ENCODE measurements around the gene USP3.

The USP3 gene

GRCh38 chr15:63504247-63504978 is at the start of gene USP3:
Gene USP3, plus strand, starts transcription at chr15:63504593. Its CDS starts 147 bp downstream, at chr15:63504740.
- Mint-ChIP-seq H3K36me3 (ENCODE audit: low read depth) (peaks cover 13% of the 10 kb centered on the region), H3K4me1 (ENCODE audit: low read depth) (peaks cover 65% of the 10 kb centered on the region), H3K27ac (no peak within 1 kb of the TSS), H3K9me3 (no peaks in the 10 kb centered on the region), H3K27me3 (no peaks in the 10 kb centered on the region), H3K4me3 (peak within 1 kb of the TSS; percentile 88)
- intact Hi-C loops (cut with micrococcal nuclease): loop anchor here (1.0 to 10.0 kb wide), 3 partner anchors 17 to 220 kb away; no protein-coding TSS in a partner anchor

- H3K4me1 Mint-ChIP-seq (ENCODE audit: low read depth): peaks cover 39% of the 10 kb centered on the region
- peaks cover 7% of the 10 kb centered on the region for H3K9me3 Mint-ChIP-seq
- H3K36me3 Mint-ChIP-seq (ENCODE audit: low read depth): no peaks in the 10 kb centered on the region
- H3K27ac Mint-ChIP-seq: peak overlapping the region; percentile 75
- H3K4me3 Mint-ChIP-seq: no peak overlapping the region
- intact Hi-C loops (cut with micrococcal nuclease): no loop called here
- H3K27me3 Mint-ChIP-seq: no peaks in the 10 kb centered on the region
These were observed 48.1 kb upstream of the USP3 start for GRCh38 chr15:63456258-63456657.

- H3K4me3 Mint-ChIP-seq: no peak overlapping the region
- H3K9me3 Mint-ChIP-seq: peaks cover 7% of the 10 kb centered on the region
- H3K27ac Mint-ChIP-seq: peak overlapping the region; percentile 47
- peaks cover 47% of the 10 kb centered on the region for H3K4me1 Mint-ChIP-seq (ENCODE audit: low read depth)
- H3K27me3 Mint-ChIP-seq: no peaks in the 10 kb centered on the region
- no peaks in the 10 kb centered on the region for H3K36me3 Mint-ChIP-seq (ENCODE audit: low read depth)
- intact Hi-C loops (cut with micrococcal nuclease): no loop called here
These were observed 47.0 kb upstream of the USP3 start for GRCh38 chr15:63457379-63457778.

GRCh38 chr15:63458026-63458425 is 46.4 kb upstream of the USP3 start:
- Mint-ChIP-seq H3K27ac (peak overlapping the region; percentile 47), H3K9me3 (peaks cover 7% of the 10 kb centered on the region), H3K4me1 (ENCODE audit: low read depth) (peaks cover 47% of the 10 kb centered on the region), H3K4me3 (no peak overlapping the region), H3K36me3 (ENCODE audit: low read depth) (no peaks in the 10 kb centered on the region), H3K27me3 (no peaks in the 10 kb centered on the region)
- intact Hi-C loops (cut with micrococcal nuclease): no loop called here

GRCh38 chr15:63458794-63459395 is 45.5 kb upstream of the USP3 start:
- peaks cover 47% of the 10 kb centered on the region for H3K4me1 Mint-ChIP-seq (ENCODE audit: low read depth)
- no peak overlapping the region for H3K4me3 Mint-ChIP-seq
- H3K36me3 Mint-ChIP-seq (ENCODE audit: low read depth): no peaks in the 10 kb centered on the region
- H3K27ac Mint-ChIP-seq: peak overlapping the region; percentile 47
- H3K27me3 Mint-ChIP-seq: no peaks in the 10 kb centered on the region
- intact Hi-C loops (cut with micrococcal nuclease): no loop called here
- H3K9me3 Mint-ChIP-seq: peaks cover 7% of the 10 kb centered on the region

GRCh38 chr15:63460210-63461155 is 43.9 kb upstream of the USP3 start:
- Mint-ChIP-seq H3K36me3 (ENCODE audit: low read depth) (no peaks in the 10 kb centered on the region), H3K4me3 (no peak overlapping the region), H3K27ac (peak overlapping the region; percentile 66), H3K4me1 (ENCODE audit: low read depth) (peaks cover 47% of the 10 kb centered on the region), H3K27me3 (no peaks in the 10 kb centered on the region), H3K9me3 (peaks cover 7% of the 10 kb centered on the region)
- intact Hi-C loops (cut with micrococcal nuclease): loop anchor here (10.0 kb wide), 1 partner anchor 176 kb away; no protein-coding TSS in a partner anchor

GRCh38 chr15:63461230-63461985 is 43.0 kb upstream of the USP3 start:
- H3K27ac Mint-ChIP-seq: peak overlapping the region; percentile 66
- H3K4me3 Mint-ChIP-seq: no peak overlapping the region
- no peaks in the 10 kb centered on the region for H3K36me3 Mint-ChIP-seq (ENCODE audit: low read depth)
- H3K4me1 Mint-ChIP-seq (ENCODE audit: low read depth): peaks cover 41% of the 10 kb centered on the region
- intact Hi-C loops (cut with micrococcal nuclease): loop anchor here (10.0 kb wide), 1 partner anchor 177 kb away; no protein-coding TSS in a partner anchor
- peaks cover 7% of the 10 kb centered on the region for H3K9me3 Mint-ChIP-seq
- no peaks in the 10 kb centered on the region for H3K27me3 Mint-ChIP-seq

- intact Hi-C loops (cut with micrococcal nuclease): loop anchor here (10.0 kb wide), 1 partner anchor 177 kb away; no protein-coding TSS in a partner anchor
- Mint-ChIP-seq H3K27me3 (no peaks in the 10 kb centered on the region), H3K36me3 (ENCODE audit: low read depth) (no peaks in the 10 kb centered on the region), H3K27ac (peak overlapping the region; percentile 66), H3K4me1 (ENCODE audit: low read depth) (peaks cover 44% of the 10 kb centered on the region), H3K9me3 (peaks cover 7% of the 10 kb centered on the region), H3K4me3 (no peak overlapping the region)
These were observed 42.3 kb upstream of the USP3 start for GRCh38 chr15:63462088-63462487.

GRCh38 chr15:63463036-63463435 is 41.4 kb upstream of the USP3 start:
- H3K27me3 Mint-ChIP-seq: no peaks in the 10 kb centered on the region
- peaks cover 36% of the 10 kb centered on the region for H3K4me1 Mint-ChIP-seq (ENCODE audit: low read depth)
- no peak overlapping the region for H3K27ac Mint-ChIP-seq
- peaks cover 7% of the 10 kb centered on the region for H3K9me3 Mint-ChIP-seq
- no peak overlapping the region for H3K4me3 Mint-ChIP-seq
- no peaks in the 10 kb centered on the region for H3K36me3 Mint-ChIP-seq (ENCODE audit: low read depth)
- intact Hi-C loops (cut with micrococcal nuclease): loop anchor here (10.0 kb wide), 1 partner anchor 178 kb away; no protein-coding TSS in a partner anchor

GRCh38 chr15:63463793-63464192 is 40.6 kb upstream of the USP3 start:
- H3K9me3 Mint-ChIP-seq: peaks cover 7% of the 10 kb centered on the region
- intact Hi-C loops (cut with micrococcal nuclease): loop anchor here (10.0 kb wide), 1 partner anchor 179 kb away; no protein-coding TSS in a partner anchor

GRCh38 chr15:63465104-63465503 is 39.3 kb upstream of the USP3 start:
- Mint-ChIP-seq H3K4me1 (ENCODE audit: low read depth) (peaks cover 29% of the 10 kb centered on the region), H3K9me3 (no peaks in the 10 kb centered on the region), H3K27me3 (no peaks in the 10 kb centered on the region), H3K4me3 (no peak overlapping the region), H3K36me3 (ENCODE audit: low read depth) (no peaks in the 10 kb centered on the region), H3K27ac (no peak overlapping the region)
- intact Hi-C loops (cut with micrococcal nuclease): loop anchor here (10.0 kb wide), 1 partner anchor 180 kb away; no protein-coding TSS in a partner anchor

More at GRCh38 chr15:63463793-63464192, 40.6 kb upstream of the USP3 start:
- Mint-ChIP-seq H3K4me3 (no peak overlapping the region), H3K27ac (no peak overlapping the region), H3K4me1 (ENCODE audit: low read depth) (peaks cover 30% of the 10 kb centered on the region), H3K27me3 (no peaks in the 10 kb centered on the region), H3K36me3 (ENCODE audit: low read depth) (no peaks in the 10 kb centered on the region)

- H3K36me3 Mint-ChIP-seq (ENCODE audit: low read depth): no peaks in the 10 kb centered on the region
- intact Hi-C loops (cut with micrococcal nuclease): loop anchor here (2.0 to 10.0 kb wide), 2 partner anchors 38 to 182 kb away; partner anchors contain the start of gene USP3
- H3K4me3 Mint-ChIP-seq: no peak overlapping the region
- no peaks in the 10 kb centered on the region for H3K27me3 Mint-ChIP-seq
- H3K4me1 Mint-ChIP-seq (ENCODE audit: low read depth): peaks cover 16% of the 10 kb centered on the region
- H3K9me3 Mint-ChIP-seq: no peaks in the 10 kb centered on the region
- peak overlapping the region; percentile 47 for H3K27ac Mint-ChIP-seq
These were observed 37.8 kb upstream of the USP3 start for GRCh38 chr15:63466378-63467192.

Data from dendritic cell treated with granulocyte-macrophage colony-stimulating factor and Interleukin-4, amounts not matched to agents 40 ng/mL and 50 ng/mL, for 4 days (primary cell).